Fibroblast of pulmonary artery (primary cell): Measurements from ENCODE around the gene C16orf46.

Source experiments
- DNase-seq: peaks from one replicate; pipeline ENCODE4 v3.0.0-alpha.2; 2010; ENCODE audit warnings: low read depth
- H3K4me3 ChIP-seq: replicated peaks from 2 replicates; pipeline ENCODE4 v1.5.1; 2011; ENCODE audit warnings: low read depth, mild to moderate bottlenecking, control low read depth, low read length, moderate library complexity
- TF ChIP-seq, protein P1 (sequence below): IDR thresholded peaks from 2 replicates; pipeline ENCODE4 v1.5.1; 2011; ENCODE audit warnings: mild to moderate bottlenecking, control low read depth, low read length, inconsistent platforms; ENCODE audit errors: missing control alignments

The C16orf46 gene

DNA sequence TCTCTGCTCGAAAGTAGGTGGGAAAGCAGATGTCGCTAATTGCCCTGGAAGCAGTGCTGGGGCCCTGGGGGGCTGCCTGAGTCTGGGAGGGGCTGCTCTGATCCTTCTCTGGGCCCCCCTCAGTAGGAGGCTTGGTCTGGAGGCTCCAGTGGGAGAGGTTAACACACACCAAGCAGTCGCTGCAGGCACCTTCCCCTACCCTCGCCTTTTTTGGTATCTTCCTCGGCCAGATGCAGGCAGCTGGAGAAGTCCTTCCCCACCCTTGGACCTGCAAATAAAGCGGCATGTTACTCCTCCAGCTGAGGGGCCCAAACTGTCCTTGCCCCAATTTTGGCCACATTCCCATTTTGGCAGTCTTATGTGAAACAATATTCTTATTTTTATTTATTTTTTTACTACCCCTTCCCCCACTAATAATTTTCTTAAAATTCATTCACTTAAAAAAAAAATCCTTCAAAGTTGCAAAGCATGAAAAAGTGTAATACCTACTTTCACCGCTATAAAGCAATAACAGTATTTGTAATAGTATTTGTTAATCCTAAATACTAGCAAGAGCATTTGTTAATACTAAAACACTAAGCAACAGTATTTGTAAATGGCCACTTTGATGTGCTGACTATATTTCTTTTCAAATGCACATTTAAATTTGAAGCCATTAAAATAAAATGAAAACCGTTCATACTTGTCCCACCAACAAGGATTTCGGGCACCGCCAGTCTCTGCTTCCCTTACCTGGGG, 15.0 kb downstream of the C16orf46 start:
- no peak overlapping the region for H3K4me3 ChIP-seq
- no peak for DNase-seq
- TF ChIP-seq, protein P1, sequence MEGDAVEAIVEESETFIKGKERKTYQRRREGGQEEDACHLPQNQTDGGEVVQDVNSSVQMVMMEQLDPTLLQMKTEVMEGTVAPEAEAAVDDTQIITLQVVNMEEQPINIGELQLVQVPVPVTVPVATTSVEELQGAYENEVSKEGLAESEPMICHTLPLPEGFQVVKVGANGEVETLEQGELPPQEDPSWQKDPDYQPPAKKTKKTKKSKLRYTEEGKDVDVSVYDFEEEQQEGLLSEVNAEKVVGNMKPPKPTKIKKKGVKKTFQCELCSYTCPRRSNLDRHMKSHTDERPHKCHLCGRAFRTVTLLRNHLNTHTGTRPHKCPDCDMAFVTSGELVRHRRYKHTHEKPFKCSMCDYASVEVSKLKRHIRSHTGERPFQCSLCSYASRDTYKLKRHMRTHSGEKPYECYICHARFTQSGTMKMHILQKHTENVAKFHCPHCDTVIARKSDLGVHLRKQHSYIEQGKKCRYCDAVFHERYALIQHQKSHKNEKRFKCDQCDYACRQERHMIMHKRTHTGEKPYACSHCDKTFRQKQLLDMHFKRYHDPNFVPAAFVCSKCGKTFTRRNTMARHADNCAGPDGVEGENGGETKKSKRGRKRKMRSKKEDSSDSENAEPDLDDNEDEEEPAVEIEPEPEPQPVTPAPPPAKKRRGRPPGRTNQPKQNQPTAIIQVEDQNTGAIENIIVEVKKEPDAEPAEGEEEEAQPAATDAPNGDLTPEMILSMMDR: no peak

DNA sequence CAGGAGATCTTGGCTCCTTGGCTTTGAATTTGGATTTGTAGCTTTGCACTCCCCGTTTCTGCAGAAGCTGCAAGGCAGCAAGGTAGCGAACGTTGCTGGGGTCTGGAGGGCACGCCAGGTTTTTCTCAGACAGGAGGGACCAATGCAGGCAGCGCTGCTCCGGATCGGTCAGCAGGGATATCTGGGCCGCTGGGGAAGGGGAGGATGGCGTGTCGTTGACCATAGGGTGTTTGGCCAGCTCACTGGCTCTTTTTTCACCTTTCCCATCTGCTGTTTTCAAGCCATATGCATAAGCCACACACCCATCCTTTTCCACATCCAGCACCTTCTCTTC, 15.8 kb downstream of the C16orf46 start:
- TF ChIP-seq, protein P1: no peak
- H3K4me3 ChIP-seq: no peak overlapping the region
- DNase-seq: no peak

DNA sequence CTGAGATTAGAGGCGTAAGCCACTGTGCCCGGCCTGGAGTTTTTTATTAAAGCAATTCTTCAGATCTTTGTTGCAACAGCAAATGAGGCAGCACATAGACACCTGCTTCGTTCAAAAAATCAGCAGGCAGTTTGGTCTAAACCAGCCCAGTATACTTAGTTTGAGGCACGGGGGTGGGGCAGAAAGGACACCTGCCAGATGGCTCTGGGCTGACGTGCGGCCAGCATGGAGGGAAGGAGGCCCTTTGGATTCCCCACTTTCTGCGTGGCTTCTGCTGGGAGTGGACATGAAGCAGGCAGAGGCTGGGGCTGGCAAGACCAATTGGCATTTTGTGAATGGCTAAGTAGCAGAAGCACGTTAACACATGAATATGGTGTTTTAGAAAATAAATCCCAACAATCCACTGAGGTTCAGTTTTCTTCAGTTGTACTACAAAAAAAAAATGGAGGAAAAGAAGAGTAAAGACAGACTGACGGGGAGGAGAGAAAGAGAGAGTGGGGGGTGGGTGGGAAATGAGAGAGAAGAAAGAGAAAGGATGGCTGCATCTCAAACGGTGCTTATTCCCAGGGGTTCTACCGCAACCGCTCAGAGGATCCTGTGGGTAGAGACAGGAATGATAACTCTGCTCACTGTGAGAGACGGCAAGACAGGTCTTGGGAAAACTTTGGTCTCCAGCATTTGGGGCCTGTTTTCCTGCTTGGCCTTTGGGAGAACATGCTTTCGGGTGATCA, 16.3 kb downstream of the C16orf46 start:
- TF ChIP-seq, protein P1: no peak
- no peak for DNase-seq
- H3K4me3 ChIP-seq: no peak overlapping the region

DNA sequence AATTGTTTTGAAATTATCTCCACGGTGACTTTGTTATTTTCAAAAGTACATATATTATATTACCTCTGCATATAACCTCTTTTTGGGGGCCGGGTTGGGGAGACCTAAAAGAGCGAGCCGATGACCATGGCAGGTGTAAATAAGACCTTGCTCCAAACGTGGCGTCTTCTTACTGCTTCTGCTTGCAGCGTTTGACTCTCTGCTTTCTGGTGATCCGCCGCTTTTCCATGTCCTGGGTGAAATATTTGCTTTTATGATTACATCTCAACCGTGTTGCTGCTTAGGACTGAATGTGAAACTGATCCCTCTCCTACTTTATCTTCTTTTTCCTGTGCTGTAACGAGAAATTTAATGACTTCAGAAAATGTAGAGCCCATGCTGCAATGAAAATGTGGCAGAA, 23.3 kb downstream of the C16orf46 start:
- no peak for DNase-seq
- TF ChIP-seq, protein P1: no peak
- H3K4me3 ChIP-seq: no peak overlapping the region

DNA sequence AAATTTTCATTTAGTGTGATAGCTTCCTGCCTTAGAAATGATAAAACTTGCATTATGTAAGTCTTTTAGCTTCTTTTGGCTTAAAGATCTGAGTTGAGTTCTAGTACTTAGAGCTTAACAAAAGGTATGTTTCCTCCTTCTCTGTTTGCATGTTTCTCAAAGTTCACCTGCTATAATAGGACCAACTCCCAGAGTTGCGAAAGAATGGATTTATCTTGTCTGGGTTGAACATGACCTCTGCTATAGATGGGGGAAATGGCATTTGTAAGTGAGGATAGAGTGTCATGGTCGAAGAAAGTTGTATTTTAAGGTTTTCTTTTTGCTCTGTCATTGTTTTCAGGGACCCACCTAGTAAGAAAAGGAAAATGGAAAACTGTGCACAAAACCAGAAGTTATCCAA, 34.2 kb downstream of the C16orf46 start:
- TF ChIP-seq, protein P1: no peak
- H3K4me3 ChIP-seq: no peak overlapping the region
- DNase-seq: no peak

DNA sequence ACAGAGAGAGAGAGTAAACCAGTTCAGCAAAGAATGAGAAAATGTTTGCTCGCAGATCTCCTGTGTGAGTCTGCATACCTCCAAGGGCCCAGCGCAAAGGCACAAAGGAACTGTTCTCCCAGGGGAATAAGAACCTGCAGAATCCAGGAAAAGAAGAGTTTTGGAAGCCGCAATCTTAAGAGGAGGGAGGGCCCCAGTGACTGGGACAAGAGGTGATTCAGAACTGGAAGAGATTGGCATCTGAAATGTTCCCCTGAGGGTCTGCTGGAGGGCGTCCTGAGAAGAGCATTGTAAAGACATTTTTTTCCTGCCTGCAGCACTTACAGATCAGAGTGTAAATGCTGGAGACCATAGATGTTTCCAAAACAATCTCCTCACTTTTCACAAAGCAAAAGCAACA, 35.3 kb downstream of the C16orf46 start:
- no peak overlapping the region for H3K4me3 ChIP-seq
- TF ChIP-seq, protein P1: no peak
- DNase-seq: no peak
